Measurements from ENCODE around the gene ACADL. TPM values are rescaled to one million over a fixed set of nuclear protein-coding genes. Genes with fewer than 3 reads are reported as not detected.

Gene ACADL
- total and polyA plus RNA-seq, 2 of the 8 experiments (the other 6 are each of a cell fraction or from before 2014, with no cell fraction given) = 0.11 to 0.34 TPM

DNA sequence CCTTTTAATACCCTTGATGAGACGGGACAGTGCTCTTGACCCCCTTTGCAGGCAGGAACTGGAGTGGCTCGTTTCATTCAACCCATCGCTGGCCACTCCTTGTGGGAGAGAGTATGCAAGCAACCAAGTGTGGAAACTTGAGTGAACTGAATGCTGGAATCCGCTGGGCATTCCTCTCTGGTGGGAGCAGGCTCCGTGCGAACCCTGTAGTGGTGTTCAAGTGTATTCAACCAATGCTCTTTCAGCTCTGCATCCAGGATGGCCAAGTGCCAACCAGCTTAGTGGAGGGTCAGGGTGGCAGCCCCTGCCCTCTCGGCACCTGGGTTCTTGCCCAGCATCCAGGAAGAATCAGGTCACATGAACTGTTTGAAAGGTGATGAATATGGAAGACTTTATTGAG is 3.3 kb upstream of the ACADL start:
- Histone ChIP-seq H3K79me1 (ENCODE audit: low read depth, low read length) (no peaks in the 10 kb centered on the region), H2BK20ac (ENCODE audit: low read length) (no peak overlapping the region), H3K36me3 (ENCODE audit: control insufficient read depth in 2 of 4, insufficient read depth in 4 of 4, low read length in 3 of 4) (no peaks in the 10 kb centered on the region), H2AK5ac (ENCODE audit: low read depth, low read length) (no peak overlapping the region), H3K4me2 (ENCODE audit: insufficient read depth in 1 of 2, low read depth in 2 of 2, low read length in 2 of 2) (no peak overlapping the region), H3K79me2 (ENCODE audit: control insufficient read depth in 1 of 2, insufficient read depth in 2 of 2, low read length in 2 of 2) (no peaks in the 10 kb centered on the region), H4K20me1 (replicated peaks in 1 of 2; ENCODE audit: control insufficient read depth in 1 of 2, insufficient read depth in 2 of 2, low read length in 2 of 2) (no peaks in the 10 kb centered on the region), H4K8ac (ENCODE audit: extremely low read depth, insufficient read depth, low read length) (no peak overlapping the region), H3K27me3 (replicated peaks in 1 of 4; ENCODE audit: control insufficient read depth in 3 of 4, extremely low read depth in 1 of 4, insufficient read depth in 3 of 4, low read length in 3 of 4) (peaks cover 0 to 27% (median 17%) of the 10 kb centered on the region in 4 experiments; a peak in 6 of 7 replicates), H3K27ac (ENCODE audit: low read depth, low read length) (no peak overlapping the region), H2AFZ (ENCODE audit: low read length) (no peak overlapping the region), H3K4me3 (ENCODE audit: extremely low read depth in 1 of 4, insufficient read depth in 2 of 4, low read depth in 3 of 4, low read length in 4 of 4) (no peak overlapping the region), H3K9me3 (ENCODE audit: insufficient read depth in 2 of 2, low read depth in 1 of 2, low read length in 1 of 2) (no peaks in the 10 kb centered on the region), H2BK120ac (replicated peaks; ENCODE audit: low read depth, low read length) (no peak overlapping the region), H2BK12ac (ENCODE audit: low read depth, low read length) (no peak overlapping the region), H4K5ac (ENCODE audit: insufficient read length, low read depth, low read length) (no peak overlapping the region), H2BK15ac (ENCODE audit: low read length) (no peak overlapping the region), H3K23ac (ENCODE audit: insufficient read length) (no peak overlapping the region), H2BK5ac (ENCODE audit: low read depth, low read length) (no peak overlapping the region), H3K23me2 (ENCODE audit: low read depth, low read length) (peaks cover 9% of the 10 kb centered on the region), H4K91ac (replicated peaks; ENCODE audit: insufficient read length, low read length) (no peak overlapping the region), H3K18ac (ENCODE audit: extremely low read depth, low read length) (no peak overlapping the region), H3K4ac (replicated peaks; ENCODE audit: insufficient read length, low read depth, low read length) (no peak overlapping the region), H3K4me1 (replicated peaks in 1 of 4; ENCODE audit: control insufficient read depth in 3 of 4, insufficient read depth in 4 of 4, low read length in 3 of 4) (peaks cover 0 to 3% (median 0%) of the 10 kb centered on the region in 4 experiments; a peak in 2 of 7 replicates), H3K14ac (ENCODE audit: insufficient read length) (no peak overlapping the region), H3K56ac (replicated peaks; ENCODE audit: insufficient read length, low read depth, low read length) (no peak overlapping the region), H3K9ac (replicated peaks in 1 of 4; ENCODE audit: extremely low read depth in 1 of 4, low read depth in 3 of 4, low read length in 3 of 4) (no peak overlapping the region)
- POLR2A ChIA-PET (ENCODE audit: partially characterized antibody) = no interaction called here
- 90% methylated on average over 7 of the region's 7 CpGs; no CpG with 5 or more reads in 1 of the 2 experiments for WGBS, 2 experiments (ENCODE audit: extremely low coverage in 1 of 2, insufficient coverage in 1 of 2, insufficient read length in 1 of 2, insufficient replicate concordance in 2 of 2, low coverage in 1 of 2, low lambda C conversion rate in 2 of 2, missing lambda C conversion rate in 1 of 2)
- FAIRE-seq (no peak), DNase-seq (ENCODE audit: low read depth in 1 of 2, low spot score in 2 of 2) (no peak)
- CTCF ChIA-PET (ENCODE audit: partially characterized antibody) = no interaction called here
- TF ChIP-seq KDM5A (IDR thresholded peaks at IDR 0.05; ENCODE audit: low read length) (no peak), MAFK (IDR thresholded peaks at IDR 0.05; ENCODE audit: low read depth, low read length) (no peak), NANOG (IDR thresholded peaks at IDR 0.05; ENCODE audit: insufficient read depth, low read depth, low read length, poor library complexity, severe bottlenecking) (no peak), RNF2 (IDR thresholded peaks at IDR 0.05; ENCODE audit: borderline replicate concordance, low read depth, low read length, missing control alignments, poor library complexity, severe bottlenecking) (no peak), RBBP5 (IDR thresholded peaks at IDR 0.05; ENCODE audit: borderline replicate concordance, low read depth, low read length) (no peak)
- TF ChIP-seq, protein P1, sequence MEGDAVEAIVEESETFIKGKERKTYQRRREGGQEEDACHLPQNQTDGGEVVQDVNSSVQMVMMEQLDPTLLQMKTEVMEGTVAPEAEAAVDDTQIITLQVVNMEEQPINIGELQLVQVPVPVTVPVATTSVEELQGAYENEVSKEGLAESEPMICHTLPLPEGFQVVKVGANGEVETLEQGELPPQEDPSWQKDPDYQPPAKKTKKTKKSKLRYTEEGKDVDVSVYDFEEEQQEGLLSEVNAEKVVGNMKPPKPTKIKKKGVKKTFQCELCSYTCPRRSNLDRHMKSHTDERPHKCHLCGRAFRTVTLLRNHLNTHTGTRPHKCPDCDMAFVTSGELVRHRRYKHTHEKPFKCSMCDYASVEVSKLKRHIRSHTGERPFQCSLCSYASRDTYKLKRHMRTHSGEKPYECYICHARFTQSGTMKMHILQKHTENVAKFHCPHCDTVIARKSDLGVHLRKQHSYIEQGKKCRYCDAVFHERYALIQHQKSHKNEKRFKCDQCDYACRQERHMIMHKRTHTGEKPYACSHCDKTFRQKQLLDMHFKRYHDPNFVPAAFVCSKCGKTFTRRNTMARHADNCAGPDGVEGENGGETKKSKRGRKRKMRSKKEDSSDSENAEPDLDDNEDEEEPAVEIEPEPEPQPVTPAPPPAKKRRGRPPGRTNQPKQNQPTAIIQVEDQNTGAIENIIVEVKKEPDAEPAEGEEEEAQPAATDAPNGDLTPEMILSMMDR (IDR thresholded peaks at IDR 0.05; ENCODE audit: control extremely low read depth in 1 of 3, insufficient read depth in 1 of 3, low read depth in 1 of 3, low read length in 3 of 3) = no peak

All from H1 (cell line).